Measurements from ENCODE around the gene SLMAP. TPM values are rescaled to one million over a fixed set of nuclear protein-coding genes. Genes with fewer than 3 reads are reported as not detected.
A peak's percentile ranks its signal among the peaks of the same experiment; 100 is the strongest.

The SLMAP gene
- total and polyA plus RNA-seq, 7 donors, result 28.2 to 745 (median 300) TPM

- Histone ChIP-seq H3K27ac (peak overlapping the region; percentile 90 to 98 (median 92)), H3K27me3 (no peaks in the 10 kb centered on the region), H3K9me3 (no peaks in the 10 kb centered on the region), H3K36me3 (no peaks in the 10 kb centered on the region), H3K4me3 (no peak overlapping the region), H3K4me1 (peaks cover 0 to 83% (median 70%) of the 10 kb centered on the region in 4 donors)
- no peak for TF ChIP-seq EP300 (IDR thresholded peaks at IDR 0.05)
- intact Hi-C loops (cut with DNase I), result no loop called here
- WGBS, 2 donors, result 84 to 94% methylated on average over 5 of the region's 5 CpGs
- peak; percentile 40 for DNase-seq
Observed at GRCh38 chr3:57949344-57949743, 193.2 kb downstream of the SLMAP start.

- WGBS, 2 donors, result 75 to 86% methylated on average over 7 of the region's 7 CpGs
- peak in 1 of 4 donors; percentile 34 for TF ChIP-seq EP300 (IDR thresholded peaks at IDR 0.05)
- peak in 3 of 4 donors; percentile 21 to 31 (median 24) for TF ChIP-seq POLR2AphosphoS5 (IDR thresholded peaks at IDR 0.05)
- TF ChIP-seq CTCF (IDR thresholded peaks at IDR 0.05), result peak in 3 of 4 experiments; percentile 28 to 56 (median 32)
- TF ChIP-seq POLR2A (IDR thresholded peaks at IDR 0.05), result no peak
- no peaks in the 10 kb centered on the region for H3K27me3 ChIP-seq
- peak overlapping the region; percentile 90 to 98 (median 92) for H3K27ac ChIP-seq
- no peaks in the 10 kb centered on the region for H3K36me3 ChIP-seq
- no peaks in the 10 kb centered on the region for H3K9me3 ChIP-seq
- DNase-seq, result peak; percentile 70
- H3K4me1 ChIP-seq, result peaks cover 0 to 77% (median 65%) of the 10 kb centered on the region in 4 donors
- intact Hi-C loops (cut with DNase I), result loop anchor here (5.0 kb wide), 1 partner anchor 57 kb away; the partner anchor contains the start of gene FLNB
- no peak overlapping the region for H3K4me3 ChIP-seq
Observed at GRCh38 chr3:57949785-57950615, 193.9 kb downstream of the SLMAP start.

- TF ChIP-seq CTCF (IDR thresholded peaks at IDR 0.05) (no peak), EP300 (IDR thresholded peaks at IDR 0.05) (peak; percentile 35 to 93 (median 84)), POLR2AphosphoS5 (IDR thresholded peaks at IDR 0.05) (peak; percentile 83 to 95 (median 92)), POLR2A (IDR thresholded peaks at IDR 0.05) (no peak)
- DNase-seq, result peak; percentile 93
- H3K4me3 ChIP-seq, result no peak overlapping the region
- H3K4me1 ChIP-seq, result peaks cover 0 to 69% (median 62%) of the 10 kb centered on the region in 4 donors
- H3K27me3 ChIP-seq, result no peaks in the 10 kb centered on the region
- H3K36me3 ChIP-seq, result no peaks in the 10 kb centered on the region
- no peaks in the 10 kb centered on the region for H3K9me3 ChIP-seq
- 34 to 45% methylated on average over 8 of the region's 8 CpGs for WGBS, 2 donors
- intact Hi-C loops (cut with DNase I), result loop anchor here (5.0 kb wide), 1 partner anchor 56 kb away; the partner anchor contains the start of gene FLNB
- H3K27ac ChIP-seq, result peak overlapping the region; percentile 90 to 98 (median 92)
Observed at GRCh38 chr3:57951066-57951882, 195.2 kb downstream of the SLMAP start.

GRCh38 chr3:57952208-57952631, 196.1 kb downstream of the SLMAP start:
- no peak overlapping the region for H3K4me3 ChIP-seq
- peaks cover 0 to 69% (median 58%) of the 10 kb centered on the region in 4 donors for H3K4me1 ChIP-seq
- peak overlapping the region; percentile 90 to 98 (median 92) for H3K27ac ChIP-seq
- WGBS, 2 donors, result 79 to 84% methylated on average over 4 of the region's 4 CpGs
- no peaks in the 10 kb centered on the region for H3K27me3 ChIP-seq
- intact Hi-C loops (cut with DNase I), result loop anchor here (2.0 to 5.0 kb wide), 2 partner anchors 55 to 61 kb away; partner anchors contain the start of gene FLNB
- H3K36me3 ChIP-seq, result no peaks in the 10 kb centered on the region
- TF ChIP-seq POLR2A (IDR thresholded peaks at IDR 0.05), result peak; percentile 22 to 40
- TF ChIP-seq CTCF (IDR thresholded peaks at IDR 0.05), result no peak
- peak in 3 of 4 donors; percentile 79 to 99 (median 80) for TF ChIP-seq EP300 (IDR thresholded peaks at IDR 0.05)
- TF ChIP-seq POLR2AphosphoS5 (IDR thresholded peaks at IDR 0.05), result peak; percentile 72 to 94 (median 84)
- DNase-seq, result peak; percentile 95
- H3K9me3 ChIP-seq, result no peaks in the 10 kb centered on the region

Data from sigmoid colon (tissue), 7 donors.